T47D (cell line): Measurements from ENCODE around the gene CABLES1.

Experiments used
- DNase-seq, 2 experiments: peaks; one replicate each; pipeline versions ENCODE4 v3.0.0 to v3.0.0-alpha.2; 2011 to 2012; ENCODE audit warnings: low read depth in 1 of 2, low spot score in 1 of 2
- JUND ChIP-seq: IDR thresholded peaks from 2 replicates; pipeline ENCODE4 v1.6.1; 2012; ENCODE audit warnings: low read depth
- in situ Hi-C: cut with HindIII; loops from 2 replicates; pipeline ENCODE4 v1.10.0; 2016; ENCODE audit warnings: low sequenced_read_pairs, low pct_unique_long_range_greater_than_20kb

CABLES1 gene

DNA sequence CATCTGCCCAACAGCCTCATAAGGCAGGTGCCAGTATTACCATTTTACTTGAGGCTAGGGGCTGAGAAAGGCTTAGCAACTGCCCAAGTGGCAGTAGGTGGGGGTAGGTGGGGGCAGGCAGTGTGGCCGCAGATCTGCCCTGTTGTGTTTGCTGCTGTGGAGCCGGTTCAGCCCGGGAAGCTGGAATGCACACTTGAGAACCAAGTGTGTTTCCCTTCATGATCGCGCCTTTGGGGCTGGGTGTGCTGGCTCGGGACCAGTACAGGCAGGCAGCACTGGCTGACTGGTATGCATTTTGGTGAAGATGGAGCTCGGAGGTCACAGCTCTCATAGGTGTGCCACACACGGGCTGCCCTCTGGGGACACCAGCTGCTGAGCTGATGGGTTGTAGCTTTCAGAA lies 85.1 kb downstream of the CABLES1 start:
- DNase-seq, result no peak
- in situ Hi-C loops, result no loop called here
- no peak for TF ChIP-seq JUND

DNA sequence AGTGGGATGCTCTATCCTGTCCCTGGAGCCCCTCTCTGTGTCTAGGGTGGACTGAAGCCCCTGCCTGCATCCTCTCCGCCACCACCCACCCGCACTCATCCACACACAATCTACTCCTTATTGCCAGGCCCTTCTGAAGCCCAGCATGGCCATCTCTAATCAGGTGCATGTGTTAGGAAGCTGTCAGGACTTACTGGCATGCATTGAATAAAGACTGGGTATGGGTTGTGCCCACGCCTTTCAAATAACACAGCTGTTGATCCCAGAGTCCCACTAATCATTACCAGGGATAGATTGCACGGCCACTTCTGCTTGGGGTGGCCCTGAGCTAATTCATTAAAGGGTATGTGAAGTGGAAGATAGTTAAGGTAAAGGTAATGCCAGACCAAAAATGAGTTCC lies 88.4 kb downstream of the CABLES1 start:
- no peak for DNase-seq
- no peak for TF ChIP-seq JUND
- in situ Hi-C loops, result no loop called here

DNA sequence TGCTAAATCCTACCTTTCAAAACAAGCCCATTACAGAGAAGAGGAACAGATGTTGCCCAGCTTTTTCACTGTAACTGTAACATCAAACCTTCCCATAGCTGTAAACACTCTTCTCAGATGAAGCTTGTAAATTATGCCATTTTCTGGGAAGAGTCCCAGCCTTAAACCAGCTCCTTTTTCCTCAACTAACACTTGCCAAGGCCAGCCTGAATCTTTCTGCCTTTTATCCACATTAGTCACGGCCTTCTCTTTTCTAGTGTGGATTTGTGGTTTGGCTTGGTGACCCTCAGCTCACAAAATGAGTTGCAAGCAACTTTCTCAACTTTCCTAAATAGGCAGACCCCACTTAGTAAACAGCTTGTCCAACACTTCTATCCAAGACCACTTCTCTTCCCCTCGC lies 90.2 kb downstream of the CABLES1 start:
- in situ Hi-C loops, result no loop called here
- TF ChIP-seq JUND, result no peak
- DNase-seq, result no peak

DNA sequence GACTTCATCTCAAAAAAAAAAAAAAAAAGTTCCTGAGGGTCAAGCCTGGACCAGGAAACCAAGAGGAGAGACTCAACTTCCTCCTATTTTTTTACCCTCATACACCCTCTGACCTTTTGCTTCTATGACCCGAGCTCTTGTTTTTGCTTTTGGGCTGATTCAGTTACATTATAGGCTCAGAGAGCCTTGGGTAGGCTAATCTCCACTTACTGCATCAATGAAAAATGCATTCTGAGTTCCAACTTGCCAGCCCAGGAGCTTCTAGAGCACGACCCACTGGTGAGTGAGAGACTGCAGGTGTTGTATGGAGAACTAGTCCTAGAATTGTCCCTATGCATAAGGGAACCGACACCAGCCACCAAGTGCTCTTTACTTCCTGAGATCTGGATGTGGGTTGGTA lies 91.1 kb downstream of the CABLES1 start:
- in situ Hi-C loops, result no loop called here
- no peak for TF ChIP-seq JUND

DNA sequence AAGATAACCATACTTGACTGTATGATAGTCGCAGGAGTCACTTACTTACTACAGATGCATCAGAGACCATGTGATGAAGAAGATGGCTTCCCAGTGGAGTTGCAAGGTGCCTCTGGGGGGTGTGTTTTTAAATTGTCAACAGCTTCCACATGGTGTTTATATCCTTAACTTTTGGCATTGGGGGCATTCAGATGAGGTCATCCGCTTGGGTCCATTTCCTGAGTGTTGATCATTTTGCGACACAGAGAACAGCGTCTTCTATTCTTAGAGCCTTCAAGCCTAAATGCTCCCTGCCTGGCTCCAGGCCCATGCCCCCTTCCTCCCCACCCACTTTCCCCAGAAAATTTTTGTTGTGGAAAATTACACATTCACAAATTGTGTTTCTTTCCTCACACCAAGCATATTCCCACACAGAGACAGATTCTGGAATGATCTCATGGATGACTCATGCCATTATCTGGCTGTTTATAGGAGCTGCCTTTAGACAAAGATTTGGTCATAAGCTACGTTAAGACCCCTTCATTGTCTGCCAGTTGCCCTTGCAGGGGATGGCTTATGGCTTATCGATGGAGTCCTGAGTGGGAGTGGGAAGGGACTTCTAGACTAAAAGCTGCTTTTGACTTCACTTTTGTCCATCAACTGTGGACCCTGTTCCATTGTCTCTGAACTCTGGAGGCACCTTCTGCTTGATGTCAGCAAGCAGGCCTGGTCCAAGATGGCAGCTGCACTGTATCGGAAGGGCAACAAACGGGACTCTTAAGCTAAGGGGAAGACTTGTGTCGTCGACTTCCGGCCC lies 91.8 kb downstream of the CABLES1 start:
- no peak for DNase-seq
- in situ Hi-C loops, result no loop called here
- TF ChIP-seq JUND, result no peak

More for the DNA sequence above, 91.1 kb downstream of the CABLES1 start:
- no peak for DNase-seq

DNA sequence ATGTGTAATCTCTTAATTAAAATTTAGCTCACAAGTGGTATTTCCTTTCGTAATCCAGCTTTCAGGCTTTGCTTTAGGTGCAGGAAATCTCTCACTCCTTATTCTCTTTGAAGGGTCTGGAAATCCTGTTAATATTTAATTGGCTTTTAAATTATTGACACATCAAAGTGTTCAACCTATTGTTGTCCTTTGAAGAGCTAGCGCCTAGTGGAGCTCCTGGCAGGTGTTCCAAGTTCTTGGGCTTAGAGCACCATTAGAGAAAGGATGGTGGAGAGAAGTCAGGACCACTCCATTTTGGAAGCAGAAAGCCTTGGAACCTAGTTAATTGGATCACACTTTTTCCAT lies 92.4 kb downstream of the CABLES1 start:
- in situ Hi-C loops, result no loop called here
- no peak for TF ChIP-seq JUND
- no peak for DNase-seq

DNA sequence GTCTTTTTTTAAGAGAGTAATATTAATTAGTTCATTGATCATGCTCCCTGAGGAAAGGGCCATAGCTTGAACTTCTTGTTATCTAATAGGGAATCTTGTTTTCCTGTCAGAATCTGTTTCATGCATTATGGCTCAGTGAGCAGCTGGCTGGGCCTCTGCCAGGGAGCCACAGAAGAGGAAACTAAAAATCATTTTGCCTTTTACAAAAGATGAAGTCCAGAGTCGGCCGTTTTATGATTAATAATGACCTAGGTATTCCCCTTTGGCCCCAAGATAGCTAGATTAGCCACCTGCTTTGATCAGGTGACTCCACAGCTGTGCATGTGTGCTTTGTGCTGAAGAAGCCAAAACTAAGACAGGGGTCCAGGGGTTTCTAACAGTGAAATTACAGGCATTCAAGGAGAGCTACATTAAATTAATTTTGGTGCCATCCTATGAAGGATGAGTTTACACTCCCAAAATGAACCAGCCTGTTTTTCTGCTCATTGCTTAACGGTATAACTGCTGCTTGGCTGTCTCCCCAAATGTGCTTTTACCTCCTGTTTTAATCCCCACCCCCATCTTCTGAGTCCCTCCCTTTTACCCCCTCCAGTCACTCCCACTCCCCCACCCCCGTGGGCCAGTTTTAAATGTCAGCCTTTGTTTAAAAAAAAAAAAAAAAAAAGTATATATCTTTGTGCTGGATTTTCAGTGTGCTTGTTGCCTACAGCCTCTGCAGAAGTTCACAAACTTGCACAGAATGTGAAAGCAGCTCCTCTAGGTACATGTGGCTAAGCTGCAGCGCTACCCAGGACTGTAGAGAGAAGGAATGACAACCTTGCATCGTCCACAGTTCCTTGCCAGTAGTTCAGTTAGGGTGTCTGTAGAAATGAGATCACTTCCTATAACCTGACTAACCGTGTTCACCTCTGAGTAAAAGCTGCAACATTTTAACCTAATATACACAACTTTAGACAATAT lies 93.1 kb downstream of the CABLES1 start:
- no peak for DNase-seq
- in situ Hi-C loops, result no loop called here
- TF ChIP-seq JUND, result no peak

DNA sequence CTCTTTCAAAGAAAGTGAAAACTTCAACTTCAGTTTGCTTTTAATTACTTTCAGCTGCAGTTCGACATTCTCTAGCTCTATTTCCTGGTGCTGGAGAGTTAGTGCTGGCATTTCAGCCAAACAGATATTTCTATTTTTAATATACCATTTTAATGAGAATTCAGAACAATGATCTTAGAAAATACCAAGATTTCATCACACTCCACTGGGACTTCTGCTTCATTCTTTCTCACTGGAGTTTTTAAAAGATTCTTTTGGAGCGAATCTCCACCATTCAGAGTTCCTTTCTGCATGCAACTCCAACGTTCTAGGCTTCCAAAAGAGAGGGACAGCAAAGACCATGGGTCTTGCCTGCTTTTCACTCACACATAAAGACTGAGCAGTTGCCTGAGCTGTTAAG lies 94.2 kb downstream of the CABLES1 start:
- no peak for DNase-seq
- in situ Hi-C loops, result no loop called here
- no peak for TF ChIP-seq JUND

DNA sequence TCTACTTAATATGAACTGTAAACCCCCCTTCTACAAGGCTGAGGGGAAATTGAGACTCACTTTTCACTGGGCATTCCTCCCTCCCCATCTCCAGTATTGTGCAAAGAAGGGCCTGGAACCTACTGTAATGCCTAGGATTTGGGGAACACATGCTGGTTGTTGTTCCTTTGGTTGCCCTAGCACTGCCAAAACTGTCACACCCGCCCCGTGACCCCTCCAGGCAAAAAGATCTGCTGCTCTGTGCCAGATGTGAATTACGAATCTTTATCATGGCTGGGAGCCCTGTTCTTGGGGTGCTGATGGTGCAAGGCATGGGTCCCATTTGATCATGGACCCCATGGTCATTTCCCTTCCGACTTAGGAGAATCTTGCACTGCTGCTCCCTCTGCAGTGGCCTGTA lies 95.4 kb downstream of the CABLES1 start:
- TF ChIP-seq JUND, result no peak
- in situ Hi-C loops, result no loop called here
- DNase-seq, result no peak

DNA sequence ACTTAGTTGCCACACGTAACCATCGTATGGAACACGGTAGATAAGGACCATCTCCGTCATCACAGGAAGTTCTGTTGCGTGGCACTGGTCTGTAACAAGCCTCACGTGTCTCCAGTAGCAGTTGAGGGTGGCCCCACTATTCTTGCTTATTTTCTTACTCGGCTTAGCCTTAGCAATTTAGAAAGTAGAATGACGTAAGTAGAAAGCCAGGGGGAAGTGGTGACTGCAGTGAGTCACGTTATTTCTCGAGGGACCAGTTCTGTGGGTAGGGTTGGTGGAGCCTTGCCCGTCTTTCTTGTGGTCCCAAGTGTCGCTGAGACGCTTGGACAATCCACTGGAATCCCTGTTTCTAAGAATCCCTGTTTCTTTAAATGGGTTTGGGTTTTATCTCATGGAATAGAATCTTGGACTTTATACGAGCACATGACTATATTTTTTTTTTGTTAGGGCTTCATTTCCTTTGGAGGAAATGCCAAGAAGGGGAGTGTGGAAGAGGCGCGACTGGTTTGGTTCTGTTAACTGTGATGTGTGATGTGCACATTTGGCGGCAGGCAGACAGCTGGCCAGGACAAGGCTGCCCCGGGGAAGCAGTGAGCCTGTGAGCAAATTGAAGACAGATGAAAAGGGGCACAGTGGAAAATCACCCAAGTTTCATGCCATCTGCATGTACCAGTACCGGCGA lies 96.2 kb downstream of the CABLES1 start:
- DNase-seq, result no peak
- in situ Hi-C loops, result no loop called here
- no peak for TF ChIP-seq JUND

DNA sequence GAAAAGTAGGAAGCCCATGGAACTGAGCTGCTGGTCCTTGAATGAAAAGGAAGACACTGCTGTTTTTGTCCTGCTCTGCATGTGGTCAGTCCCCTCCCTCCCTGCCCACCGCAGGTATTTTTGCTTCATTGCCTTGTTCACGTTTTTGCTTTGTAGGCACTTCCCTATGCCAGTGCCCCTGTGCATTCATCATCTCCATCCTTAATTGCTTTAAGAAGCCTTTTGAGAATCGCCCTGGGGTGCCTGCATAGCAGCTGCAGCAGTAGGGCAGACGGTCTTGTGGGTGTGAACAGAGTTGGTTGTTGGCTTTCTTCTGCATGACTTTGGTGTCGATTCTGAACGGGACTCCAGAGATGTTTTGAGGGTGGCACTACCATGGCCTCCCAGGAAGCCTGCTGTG lies 97.0 kb downstream of the CABLES1 start:
- no peak for TF ChIP-seq JUND
- no peak for DNase-seq
- in situ Hi-C loops, result no loop called here

DNA sequence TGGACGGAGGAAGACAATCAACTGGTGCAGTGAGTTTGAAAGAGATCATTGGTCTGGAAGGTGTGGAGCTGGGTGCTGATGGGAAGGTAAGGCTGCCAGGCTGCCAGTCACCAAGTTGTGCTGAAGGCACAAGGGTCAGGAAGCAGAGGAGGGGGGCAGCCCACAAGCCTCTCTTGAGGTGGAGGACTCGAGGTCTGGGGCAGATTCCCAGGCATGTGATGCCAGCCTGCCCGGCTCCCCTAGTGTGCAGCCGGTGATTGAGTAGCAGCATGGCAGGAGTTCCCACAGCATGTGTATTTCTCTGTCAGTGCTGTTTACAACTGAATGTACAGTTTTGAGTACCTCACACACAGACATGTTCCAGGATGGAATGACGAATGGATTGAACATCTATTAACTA lies 99.3 kb downstream of the CABLES1 start:
- in situ Hi-C loops, result no loop called here
- no peak for TF ChIP-seq JUND
- DNase-seq, result no peak

DNA sequence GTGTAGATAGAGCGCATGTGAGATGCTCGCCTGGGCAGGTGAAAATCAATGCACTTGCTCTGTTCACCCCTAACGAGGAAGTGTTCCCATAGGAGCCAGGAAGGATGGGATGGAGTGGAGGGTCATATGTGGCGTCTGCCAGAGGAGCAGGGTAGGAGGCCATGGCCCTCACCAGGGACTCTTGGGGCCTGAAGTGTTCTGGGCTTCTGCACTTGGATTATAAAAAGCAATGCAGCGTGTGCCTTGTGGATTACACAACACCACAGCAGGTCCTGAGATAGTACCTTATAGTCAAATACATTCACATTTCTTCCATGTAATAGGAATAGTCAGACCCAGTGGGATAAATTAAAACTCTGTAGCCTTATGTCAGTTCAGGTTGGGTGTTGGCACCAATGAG lies 100.1 kb downstream of the CABLES1 start:
- DNase-seq, result no peak
- no peak for TF ChIP-seq JUND
- in situ Hi-C loops, result no loop called here
